H1 (cell line): ENCODE measurements around the gene ZHX3. TPM values are rescaled to one million over a fixed set of nuclear protein-coding genes. Genes with fewer than 3 reads are reported as not detected.

Experiments used
- CTCF ChIA-PET: fragments of 300-600 bp; sonication (Branson Sonifier 250); formaldehyde crosslinking; loops from one replicate; lab custom pipeline; 2021; ENCODE audit not compliant: partially characterized antibody; lab: Charles Lee
- POLR2A ChIA-PET: fragments of 300-600 bp; sonication (Branson Sonifier 250); formaldehyde crosslinking; loops from one replicate; lab custom pipeline; 2021; ENCODE audit warnings: inconsistent platforms; ENCODE audit not compliant: partially characterized antibody; lab: Charles Lee
- DNase-seq, 2 experiments: peaks; one replicate each; pipeline versions ENCODE4 v3.0.0 to v3.0.0-alpha.2; 2010 to 2022; ENCODE audit warnings: low spot score in 2 of 2, low read depth in 1 of 2, mixed read lengths in 1 of 2
- FAIRE-seq: peaks from 2 replicates; lab custom pipeline; 2011; peaks lifted over from hg19 to GRCh38; lab: Jason Lieb, UNC
- H2AFZ ChIP-seq: 2 replicates; pipeline ENCODE4 v1.8.1; 2012; ENCODE audit warnings: low read length, inconsistent platforms
- H2AK5ac ChIP-seq: 2 replicates; pipeline ENCODE4 v1.6.1; 2013; ENCODE audit warnings: low read depth, low read length
- H2BK120ac ChIP-seq: replicated peaks from 2 replicates; pipeline ENCODE3; 2013; ENCODE audit warnings: low read depth, low read length, inconsistent platforms
- H2BK12ac ChIP-seq: 2 replicates; pipeline ENCODE4 v1.6.1; 2013; ENCODE audit warnings: low read depth, low read length
- H2BK15ac ChIP-seq: 2 replicates; pipeline ENCODE4 v1.6.1; 2013; ENCODE audit warnings: low read length
- H2BK20ac ChIP-seq: 2 replicates; pipeline ENCODE4 v1.6.1; 2013; ENCODE audit warnings: low read length
- H2BK5ac ChIP-seq: 2 replicates; pipeline ENCODE4 v1.6.1; 2013; ENCODE audit warnings: low read depth, low read length
- H3K14ac ChIP-seq: 2 replicates; pipeline ENCODE4 v1.6.1; 2013; ENCODE audit warnings: inconsistent platforms; ENCODE audit not compliant: insufficient read length
- H3K18ac ChIP-seq: 2 replicates; pipeline ENCODE4 v1.6.1; 2013; ENCODE audit warnings: low read length; ENCODE audit errors: extremely low read depth
- H3K23ac ChIP-seq: 2 replicates; pipeline ENCODE4 v1.6.1; 2013; ENCODE audit warnings: inconsistent platforms; ENCODE audit not compliant: insufficient read length
- H3K23me2 ChIP-seq: 2 replicates; pipeline ENCODE4 v1.6.1; 2013; ENCODE audit warnings: low read depth, low read length
- H3K27ac ChIP-seq: 2 replicates; pipeline ENCODE4 v1.6.1; 2011; ENCODE audit warnings: low read depth, low read length, inconsistent platforms
- H3K27me3 ChIP-seq, 4 experiments: replicated peaks in 1 of 4; 1 replicate in 1 of 4; 2 replicates in 3 of 4; pipeline versions ENCODE4 v1.6.1 to v1.8.1; 2011 to 2013; ENCODE audit warnings: low read length in 3 of 4, mild to moderate bottlenecking in 3 of 4, inconsistent platforms in 2 of 4, mixed read lengths in 2 of 4, moderate library complexity in 1 of 4; ENCODE audit not compliant: control insufficient read depth in 3 of 4, insufficient read depth in 3 of 4; ENCODE audit errors: extremely low read depth in 1 of 4
- H3K36me3 ChIP-seq, 4 experiments: 2 replicates each; pipeline versions ENCODE4 v1.6.1 to v1.8.1; 2011 to 2013; ENCODE audit warnings: mild to moderate bottlenecking in 4 of 4, low read length in 3 of 4, moderate library complexity in 2 of 4, control low read depth in 1 of 4, inconsistent platforms in 1 of 4; ENCODE audit not compliant: insufficient read depth in 4 of 4, control insufficient read depth in 2 of 4
- H3K4ac ChIP-seq: replicated peaks from 2 replicates; pipeline ENCODE3; 2013; ENCODE audit warnings: low read length, low read depth, mixed read lengths, inconsistent platforms; ENCODE audit not compliant: insufficient read length
- H3K4me1 ChIP-seq, 4 experiments: replicated peaks in 1 of 4; 1 replicate in 1 of 4; 2 replicates in 3 of 4; pipeline versions ENCODE4 v1.6.1 to v1.8.1; 2011 to 2013; ENCODE audit warnings: low read length in 3 of 4, inconsistent platforms in 2 of 4, mixed read lengths in 1 of 4; ENCODE audit not compliant: insufficient read depth in 4 of 4, control insufficient read depth in 3 of 4
- H3K4me2 ChIP-seq, 2 experiments: 2 replicates each; pipeline versions ENCODE4 v1.6.1 to v1.8.1; 2011 to 2013; ENCODE audit warnings: low read depth in 2 of 2, low read length in 2 of 2, control low read depth in 1 of 2, inconsistent platforms in 1 of 2, mild to moderate bottlenecking in 1 of 2; ENCODE audit not compliant: insufficient read depth in 1 of 2
- H3K4me3 ChIP-seq, 4 experiments: fragments of 200-600, 300-600 bp in 1 of 4; sonication (generic), shearing (Covaris generic), sonication (Bioruptor Twin) in 1 of 4; 2 replicates each; pipeline versions ENCODE4 v1.5.1 to v1.8.1; 2011 to 2016; ENCODE audit warnings: low read length in 4 of 4, low read depth in 3 of 4, control low read depth in 2 of 4, inconsistent platforms in 2 of 4, mild to moderate bottlenecking in 2 of 4, mixed read lengths in 1 of 4, moderate library complexity in 1 of 4; ENCODE audit not compliant: insufficient read depth in 2 of 4; ENCODE audit errors: extremely low read depth in 1 of 4
- H3K56ac ChIP-seq: replicated peaks from 2 replicates; pipeline ENCODE3; 2013; ENCODE audit warnings: low read depth, mild to moderate bottlenecking, mixed read lengths, low read length, inconsistent platforms; ENCODE audit not compliant: insufficient read length
- H3K79me1 ChIP-seq: 2 replicates; pipeline ENCODE4 v1.6.1; 2013; ENCODE audit warnings: low read depth, low read length, control low read depth
- H3K79me2 ChIP-seq, 2 experiments: 2 replicates each; pipeline versions ENCODE4 v1.6.1 to v1.8.1; 2012 to 2013; ENCODE audit warnings: low read length in 2 of 2, mild to moderate bottlenecking in 2 of 2, inconsistent platforms in 1 of 2; ENCODE audit not compliant: insufficient read depth in 2 of 2, control insufficient read depth in 1 of 2
- H3K9ac ChIP-seq, 4 experiments: replicated peaks in 1 of 4; 1 replicate in 1 of 4; 2 replicates in 3 of 4; pipeline versions ENCODE4 v1.6.1 to v1.8.1; 2011 to 2013; ENCODE audit warnings: low read depth in 3 of 4, low read length in 3 of 4, control low read depth in 2 of 4, mild to moderate bottlenecking in 2 of 4, moderate library complexity in 2 of 4, inconsistent platforms in 1 of 4; ENCODE audit errors: extremely low read depth in 1 of 4
- H3K9me3 ChIP-seq, 2 experiments: 2 replicates each; pipeline versions ENCODE4 v1.6.1 to v1.8.1; 2012 to 2013; ENCODE audit warnings: mild to moderate bottlenecking in 2 of 2, moderate library complexity in 2 of 2, control low read depth in 1 of 2, inconsistent platforms in 1 of 2, low read depth in 1 of 2, low read length in 1 of 2, mixed read lengths in 1 of 2; ENCODE audit not compliant: insufficient read depth in 2 of 2
- H4K20me1 ChIP-seq, 2 experiments: replicated peaks in 1 of 2; 2 replicates each; pipeline versions ENCODE3 to v1.8.1; 2011 to 2013; ENCODE audit warnings: inconsistent platforms in 2 of 2, low read length in 2 of 2, mild to moderate bottlenecking in 1 of 2; ENCODE audit not compliant: insufficient read depth in 2 of 2, control insufficient read depth in 1 of 2
- H4K5ac ChIP-seq: 2 replicates; pipeline ENCODE4 v1.6.1; 2013; ENCODE audit warnings: low read length, low read depth, mixed read lengths, inconsistent platforms; ENCODE audit not compliant: insufficient read length
- H4K8ac ChIP-seq: 2 replicates; pipeline ENCODE4 v1.8.0; 2013; ENCODE audit warnings: mild to moderate bottlenecking, moderate library complexity, low read length, inconsistent platforms; ENCODE audit not compliant: insufficient read depth; ENCODE audit errors: extremely low read depth
- H4K91ac ChIP-seq: replicated peaks from 2 replicates; pipeline ENCODE3; 2013; ENCODE audit warnings: low read length, mixed read lengths, inconsistent platforms; ENCODE audit not compliant: insufficient read length
- BCL11A ChIP-seq, 2 experiments: IDR thresholded peaks; one replicate each; pipeline ENCODE4 v1.6.1; 2011; ENCODE audit warnings: low read depth in 2 of 2, low read length in 2 of 2, mild to moderate bottlenecking in 2 of 2
- CBX8 ChIP-seq: fragments of 300-800, 300-1000 bp; sonication (generic); IDR thresholded peaks from 2 replicates; pipeline ENCODE4 v1.7.1; 2016; ENCODE audit warnings: low read depth, low read length, borderline replicate concordance
- CEBPB ChIP-seq: IDR thresholded peaks from 2 replicates; pipeline ENCODE4 v1.6.1; 2012; ENCODE audit warnings: low read depth, low read length
- CHD1 ChIP-seq: IDR thresholded peaks from 2 replicates; pipeline ENCODE4 v1.6.1; 2012; ENCODE audit warnings: low read depth, low read length, improper control_type of control experiment
- CHD2 ChIP-seq: IDR thresholded peaks from 2 replicates; pipeline ENCODE4 v1.6.1; 2012; ENCODE audit warnings: low read length, improper control_type of control experiment
- CREB1 ChIP-seq: IDR thresholded peaks from 2 replicates; pipeline ENCODE4 v1.6.1; 2012; ENCODE audit warnings: inconsistent platforms
- GABPA ChIP-seq: IDR thresholded peaks from 2 replicates; pipeline ENCODE4 v1.6.1; 2011; ENCODE audit warnings: mild to moderate bottlenecking, low read length, moderate library complexity, borderline replicate concordance; ENCODE audit not compliant: insufficient read depth
- KDM1A ChIP-seq: fragments of 200-600, 300-600 bp; sonication (generic); IDR thresholded peaks from 2 replicates; pipeline ENCODE4 v1.7.1; 2016; ENCODE audit warnings: mild to moderate bottlenecking, low read length, borderline replicate concordance
- POLR2A ChIP-seq, 2 experiments: IDR thresholded peaks; 1 replicate in 1 of 2; 2 replicates in 1 of 2; pipeline ENCODE4 v1.6.1; 2011; ENCODE audit warnings: low read depth in 2 of 2, low read length in 2 of 2, mild to moderate bottlenecking in 2 of 2; ENCODE audit errors: control extremely low read depth in 1 of 2
- POLR2AphosphoS5 ChIP-seq: IDR thresholded peaks from 2 replicates; pipeline ENCODE4 v1.6.1; 2011; ENCODE audit warnings: low read depth, low read length
- SP1 ChIP-seq: IDR thresholded peaks from 2 replicates; pipeline ENCODE4 v1.6.1; 2011; ENCODE audit warnings: low read depth, low read length
- TAF7 ChIP-seq: optimal IDR thresholded peaks from 2 replicates; pipeline ENCODE3; 2011; ENCODE audit warnings: low read depth, mild to moderate bottlenecking, inconsistent platforms, low read length, moderate library complexity, borderline replicate concordance
- polyA plus RNA-seq, 7 experiments: library from polyadenylated mRNA; depleted of rRNA in 3 of 7; stranded (reverse) in 5 of 7; unstranded in 2 of 7; fragments of >200 nt in 5 of 7; fragments of 200-250 nt in 2 of 7; gene quantifications; 1 replicate in 5 of 7; 2 replicates in 1 of 7; 4 replicates in 1 of 7; pipeline versions ENCODE4 v1.2.1 to v1.2.3, GENCODE V29; 2011 to 2013; ENCODE audit warnings: missing spikeins in 2 of 7, mixed read lengths in 2 of 7
- total RNA-seq: library from RNA; stranded (reverse); fragmentation: NEBNext Ultra II Directional; extraction: Animal tissue kit (Norgen Biotek cat#: 25700); gene quantifications from 2 replicates; pipeline ENCODE4 v1.2.1, GENCODE V29; 2021
- TF ChIP-seq, protein P1 (sequence below): IDR thresholded peaks from 2 replicates; pipeline ENCODE4 v1.6.1; 2012; ENCODE audit warnings: inconsistent platforms
- TF ChIP-seq, protein P2 (sequence below): IDR thresholded peaks from 2 replicates; pipeline ENCODE4 v1.6.1; 2011; ENCODE audit warnings: low read length, improper control_type of control experiment

ZHX3 gene
- total and polyA plus RNA-seq, 2 of the 8 experiments (the other 6 are each of a cell fraction or from before 2014, with no cell fraction given), result 1.00 to 7.8 TPM

GRCh38 chr20:41320441-41320840, 2.9 kb upstream of the ZHX3 start:
- Histone ChIP-seq H3K27me3 (peaks cover 0 to 4% (median 2%) of the 10 kb centered on the region in 4 experiments; a peak in 3 of 7 replicates), H3K36me3 (no peaks in the 10 kb centered on the region), H3K79me1 (no peaks in the 10 kb centered on the region), H3K18ac (no peak overlapping the region), H2BK5ac (no peak overlapping the region), H2BK12ac (no peak overlapping the region), H2BK120ac (no peak overlapping the region), H3K4me2 (no peak overlapping the region), H3K4me1 (peaks cover 0 to 4% (median 1%) of the 10 kb centered on the region in 4 experiments; a peak in 4 of 7 replicates), H4K91ac (no peak overlapping the region), H2AFZ (no peak overlapping the region), H3K27ac (no peak overlapping the region), H4K5ac (no peak overlapping the region), H2AK5ac (no peak overlapping the region), H3K14ac (no peak overlapping the region), H2BK20ac (no peak overlapping the region), H3K9me3 (no peaks in the 10 kb centered on the region), H4K20me1 (peaks cover 0 to 2% of the 10 kb centered on the region in 2 experiments), H3K9ac (no peak overlapping the region), H4K8ac (no peak overlapping the region), H2BK15ac (no peak overlapping the region), H3K4me3 (no peak overlapping the region), H3K23ac (no peak overlapping the region), H3K23me2 (peaks cover 6% of the 10 kb centered on the region; the same call in 1 of the 2 replicates), H3K79me2 (no peaks in the 10 kb centered on the region), H3K4ac (no peak overlapping the region), H3K56ac (no peak overlapping the region)
- DNase-seq (no peak), FAIRE-seq (no peak)
- TF ChIP-seq CHD1 (no peak), POLR2AphosphoS5 (no peak), POLR2A (IDR thresholded peaks at IDR 0.05; ENCODE audit: control extremely low read depth in 1 of 2, low read depth in 2 of 2, low read length in 2 of 2) (no peak), GABPA (no peak), CREB1 (no peak), BCL11A (IDR thresholded peaks at IDR 0.05; ENCODE audit: low read depth in 2 of 2, low read length in 2 of 2) (no peak), KDM1A (no peak), CBX8 (no peak), CEBPB (no peak), SP1 (no peak), CHD2 (no peak), TAF7 (no peak)
- TF ChIP-seq, protein P1, sequence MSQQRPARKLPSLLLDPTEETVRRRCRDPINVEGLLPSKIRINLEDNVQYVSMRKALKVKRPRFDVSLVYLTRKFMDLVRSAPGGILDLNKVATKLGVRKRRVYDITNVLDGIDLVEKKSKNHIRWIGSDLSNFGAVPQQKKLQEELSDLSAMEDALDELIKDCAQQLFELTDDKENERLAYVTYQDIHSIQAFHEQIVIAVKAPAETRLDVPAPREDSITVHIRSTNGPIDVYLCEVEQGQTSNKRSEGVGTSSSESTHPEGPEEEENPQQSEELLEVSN, result no peak
- TF ChIP-seq, protein P2, sequence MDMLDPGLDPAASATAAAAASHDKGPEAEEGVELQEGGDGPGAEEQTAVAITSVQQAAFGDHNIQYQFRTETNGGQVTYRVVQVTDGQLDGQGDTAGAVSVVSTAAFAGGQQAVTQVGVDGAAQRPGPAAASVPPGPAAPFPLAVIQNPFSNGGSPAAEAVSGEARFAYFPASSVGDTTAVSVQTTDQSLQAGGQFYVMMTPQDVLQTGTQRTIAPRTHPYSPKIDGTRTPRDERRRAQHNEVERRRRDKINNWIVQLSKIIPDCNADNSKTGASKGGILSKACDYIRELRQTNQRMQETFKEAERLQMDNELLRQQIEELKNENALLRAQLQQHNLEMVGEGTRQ, result no peak
- CTCF ChIA-PET, result interaction anchor here (1.0 to 1.1 kb wide), 2 partner anchors 19 to 37 kb away, joined by 3 read pairs; no protein-coding TSS in a partner anchor
- POLR2A ChIA-PET, result interaction anchor here (1.4 kb wide), 1 partner anchor 185 kb away, joined by 3 read pairs; no protein-coding TSS in a partner anchor
